ENCODE results near the gene DTX1.

The DTX1 gene

GRCh38 chr12:113145720-113146551 lies 89.4 kb downstream of the DTX1 start:
- ChIA-PET POLR2A (no interaction called here), CTCF (no interaction called here)
- TF ChIP-seq ELF4 (IDR thresholded peaks at IDR 0.05) (no peak), PKNOX1 (IDR thresholded peaks at IDR 0.05) (no peak), SUZ12 (IDR thresholded peaks at IDR 0.05) (no peak)
- DNase-seq (ENCODE audit: extremely low spot score): no peak

DNA sequence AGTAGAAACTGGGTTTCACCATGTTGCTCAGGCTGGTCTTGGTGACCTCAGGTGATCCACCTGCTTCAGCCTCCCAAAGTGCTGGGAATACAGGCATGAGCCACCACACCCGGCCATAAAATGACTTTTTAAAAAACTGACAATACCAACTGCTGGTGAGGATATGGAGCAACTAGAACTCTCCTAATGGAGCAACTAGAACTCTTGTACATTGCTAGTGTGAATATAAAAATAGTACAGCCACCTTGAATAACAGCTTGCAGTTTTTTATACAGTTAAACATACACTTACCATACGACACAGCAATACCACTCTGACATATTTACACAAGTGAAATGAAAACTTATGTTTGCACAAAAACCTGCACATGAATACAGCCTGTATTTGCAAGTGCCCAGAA lies 90.5 kb downstream of the DTX1 start:
- DNase-seq (ENCODE audit: extremely low spot score): no peak
- ChIA-PET CTCF (no interaction called here), POLR2A (no interaction called here)
- no peak for TF ChIP-seq FOXM1 (IDR thresholded peaks at IDR 0.05; ENCODE audit: borderline replicate concordance)
- no peak for TF ChIP-seq CTBP1 (IDR thresholded peaks at IDR 0.05; ENCODE audit: borderline replicate concordance)
- no peak for TF ChIP-seq L3MBTL2 (conservative IDR thresholded peaks at IDR 0.05)
- TF ChIP-seq SUZ12 (IDR thresholded peaks at IDR 0.05): no peak
- TF ChIP-seq SP1 (IDR thresholded peaks at IDR 0.05): no peak
- TF ChIP-seq ARNT (IDR thresholded peaks at IDR 0.05): no peak
- TF ChIP-seq FOXA1 (IDR thresholded peaks at IDR 0.05): no peak
- no peak for TF ChIP-seq TARDBP (IDR thresholded peaks at IDR 0.05)
- no peak for TF ChIP-seq HDGF (IDR thresholded peaks at IDR 0.05; ENCODE audit: borderline replicate concordance)
- no peak for TF ChIP-seq LEF1 (IDR thresholded peaks at IDR 0.05; ENCODE audit: borderline replicate concordance)
- TF ChIP-seq ZNF384 (IDR thresholded peaks at IDR 0.05): no peak
- TF ChIP-seq NFRKB (IDR thresholded peaks at IDR 0.05): no peak
